Type B pancreatic cell (in vitro differentiated cells): ENCODE data around the gene SNCAIP. TPM values are rescaled to one million over a fixed set of nuclear protein-coding genes. Genes with fewer than 3 reads are reported as not detected.

ENCODE experiments used
- DNase-seq: peaks from one replicate; pipeline ENCODE4 v3.0.0; 2021; ENCODE audit warnings: mixed read lengths; ENCODE audit not compliant: unreplicated experiment; ENCODE audit errors: extremely low spot score
- H3K27ac Mint-ChIP-seq: 2 replicates; pipeline ENCODE4 v1.8.0; 2021; ENCODE audit warnings: mild to moderate bottlenecking, mixed read lengths
- H3K27me3 Mint-ChIP-seq: 2 replicates; pipeline ENCODE4 v1.8.0; 2021; ENCODE audit warnings: mixed read lengths
- H3K36me3 Mint-ChIP-seq: 2 replicates; pipeline ENCODE4 v1.8.0; 2021; ENCODE audit warnings: mixed read lengths
- H3K4me1 Mint-ChIP-seq: one replicate; pipeline ENCODE4 v1.8.0; 2021; ENCODE audit warnings: mixed read lengths; ENCODE audit not compliant: unreplicated experiment
- H3K4me3 Mint-ChIP-seq: 2 replicates; pipeline ENCODE4 v1.8.0; 2021; ENCODE audit warnings: mild to moderate bottlenecking, mixed read lengths
- H3K9me3 Mint-ChIP-seq: 2 replicates; pipeline ENCODE4 v1.8.0; 2021; ENCODE audit warnings: mixed read lengths
- CTCF ChIP-seq: fragments of 200-600 bp; sonication (generic); conservative IDR thresholded peaks from 2 replicates; pipeline ENCODE4 v1.5.0; 2021; ENCODE audit warnings: antibody characterized with exemption, mild to moderate bottlenecking
- total RNA-seq: library from RNA; stranded (reverse); gene quantifications from 2 replicates; pipeline ENCODE4 v1.2.1, GENCODE V29; 2021; ENCODE audit warnings: low replicate concordance

SNCAIP gene
- total RNA-seq, 1 donor from 2014 or later: 31.6 TPM

- H3K27me3 Mint-ChIP-seq: no peaks in the 10 kb centered on the region
- H3K9me3 Mint-ChIP-seq: peaks cover 8% of the 10 kb centered on the region
- H3K36me3 Mint-ChIP-seq: peaks cover 21% of the 10 kb centered on the region
- H3K4me1 Mint-ChIP-seq: peaks cover 19% of the 10 kb centered on the region
- no peak for TF ChIP-seq CTCF
- H3K27ac Mint-ChIP-seq: peak overlapping the region; percentile 2
- no peak for DNase-seq
- H3K4me3 Mint-ChIP-seq: peak overlapping the region; percentile 16
Measured at GRCh38 chr5:122469384-122469919, 157.4 kb downstream of the SNCAIP start.

- Mint-ChIP-seq H3K4me1 (peaks cover 13% of the 10 kb centered on the region), H3K27ac (peak overlapping the region; percentile 8), H3K9me3 (peaks cover 8% of the 10 kb centered on the region), H3K4me3 (no peak overlapping the region), H3K27me3 (no peaks in the 10 kb centered on the region), H3K36me3 (peaks cover 26% of the 10 kb centered on the region)
- no peak for TF ChIP-seq CTCF
- no peak for DNase-seq
Measured at GRCh38 chr5:122470365-122470764, 158.3 kb downstream of the SNCAIP start.

GRCh38 chr5:122471031-122471751 is 159.2 kb downstream of the SNCAIP start:
- Mint-ChIP-seq H3K4me1 (peaks cover 10% of the 10 kb centered on the region), H3K4me3 (no peak overlapping the region), H3K9me3 (peaks cover 8% of the 10 kb centered on the region), H3K36me3 (peaks cover 26% of the 10 kb centered on the region), H3K27ac (no peak overlapping the region), H3K27me3 (no peaks in the 10 kb centered on the region)
- TF ChIP-seq CTCF: no peak
- DNase-seq: no peak

- no peaks in the 10 kb centered on the region for H3K27me3 Mint-ChIP-seq
- H3K4me3 Mint-ChIP-seq: no peak overlapping the region
- H3K9me3 Mint-ChIP-seq: peaks cover 8% of the 10 kb centered on the region
- H3K36me3 Mint-ChIP-seq: peaks cover 26% of the 10 kb centered on the region
- DNase-seq: no peak
- no peak overlapping the region for H3K27ac Mint-ChIP-seq
- no peak for TF ChIP-seq CTCF
- H3K4me1 Mint-ChIP-seq: peaks cover 10% of the 10 kb centered on the region
Measured at GRCh38 chr5:122471752-122472061, 159.7 kb downstream of the SNCAIP start.

- H3K36me3 Mint-ChIP-seq: peaks cover 14% of the 10 kb centered on the region
- H3K4me3 Mint-ChIP-seq: no peak overlapping the region
- H3K27me3 Mint-ChIP-seq: no peaks in the 10 kb centered on the region
- DNase-seq: no peak
- peak overlapping the region; percentile 18 for H3K27ac Mint-ChIP-seq
- TF ChIP-seq CTCF: no peak
- peaks cover 8% of the 10 kb centered on the region for H3K9me3 Mint-ChIP-seq
- peaks cover 10% of the 10 kb centered on the region for H3K4me1 Mint-ChIP-seq
Measured at GRCh38 chr5:122473138-122473843, 161.3 kb downstream of the SNCAIP start.
